ENCODE results near the gene TAS1R1.

TAS1R1 gene
- total RNA-seq: 0 to 0.09 (median 0) reads per million in 18 experiments

DNA sequence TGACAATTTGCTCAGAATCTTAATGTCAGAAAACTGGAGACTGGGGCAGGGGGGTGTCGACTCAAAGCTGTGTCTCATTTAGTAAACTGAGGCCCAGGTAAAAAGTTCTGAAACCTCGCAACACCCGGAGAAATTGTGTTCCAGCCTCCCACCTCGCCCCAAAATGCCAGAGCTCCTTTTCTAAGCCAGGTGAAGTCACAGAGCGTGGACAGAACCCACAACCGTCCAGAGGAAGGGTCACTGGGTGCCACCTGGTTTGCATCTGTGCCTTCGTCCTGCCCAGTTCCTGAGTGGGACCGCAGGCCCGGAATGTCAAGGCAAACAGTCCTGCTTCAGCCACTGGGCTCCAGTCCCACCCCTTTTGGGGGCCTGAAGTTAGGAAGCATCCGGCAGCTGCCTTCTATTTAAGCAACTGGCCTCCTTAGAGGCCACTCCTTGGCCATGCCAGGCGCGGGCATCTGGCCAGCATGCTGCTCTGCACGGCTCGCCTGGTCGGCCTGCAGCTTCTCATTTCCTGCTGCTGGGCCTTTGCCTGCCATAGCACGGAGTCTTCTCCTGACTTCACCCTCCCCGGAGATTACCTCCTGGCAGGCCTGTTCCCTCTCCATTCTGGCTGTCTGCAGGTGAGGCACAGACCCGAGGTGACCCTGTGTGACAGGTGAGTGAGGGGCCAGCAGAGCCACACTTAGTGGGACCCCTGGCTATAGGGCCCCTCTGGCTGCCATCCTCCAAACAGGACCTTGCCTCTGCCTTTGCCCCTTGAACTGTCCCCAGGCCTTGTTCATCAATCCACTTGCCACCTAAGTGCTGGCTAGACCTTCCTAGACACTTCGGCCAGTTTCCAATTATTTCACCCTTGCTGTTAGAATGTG, at the start of gene TAS1R1:
Gene TAS1R1, plus strand, starts transcription at position 401 of the 872 bp plus-strand sequence. Its CDS starts 67 bp downstream, at position 468.
- DNase-seq: no peak

DNA sequence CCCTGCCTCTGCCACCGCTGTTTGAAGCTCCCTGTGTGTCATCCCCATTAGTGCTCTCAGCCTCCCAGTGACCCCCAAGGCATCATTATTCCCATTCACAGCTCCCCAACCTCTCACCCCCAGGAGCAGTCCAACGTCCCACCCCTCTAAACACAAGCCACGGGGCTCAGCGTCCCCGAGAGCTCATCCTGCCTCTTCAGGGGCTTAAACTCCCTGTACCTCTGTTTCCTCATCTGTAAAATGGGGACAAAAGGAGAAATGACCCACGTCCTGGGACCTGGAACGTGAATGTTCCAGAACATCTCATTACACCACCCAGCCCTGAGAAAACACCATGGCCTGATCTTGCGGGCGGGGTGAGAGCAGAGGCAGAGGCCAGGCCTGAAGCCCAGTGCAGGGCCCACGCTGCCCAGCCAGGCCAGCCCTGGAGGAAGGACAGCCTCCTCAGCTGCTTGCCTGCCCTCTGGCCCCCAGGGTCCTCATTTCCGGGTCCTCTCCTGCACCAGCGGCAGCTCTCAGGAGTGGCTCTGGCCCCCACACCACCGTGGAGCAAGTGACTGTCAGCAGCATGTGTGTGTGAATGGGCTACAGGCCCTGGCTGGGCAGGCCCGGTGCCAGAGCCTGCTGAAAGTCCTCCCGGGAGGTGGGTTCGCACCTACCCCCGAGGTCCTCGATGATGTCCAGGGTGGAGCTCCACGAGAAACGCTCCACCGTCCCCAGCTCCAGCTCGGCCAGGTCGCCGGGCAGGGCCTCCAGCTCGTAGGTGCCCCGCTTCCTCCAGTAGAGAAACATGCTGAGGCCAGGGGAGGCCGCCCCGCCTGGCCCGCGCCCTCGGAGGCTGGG, 49.5 kb upstream of the TAS1R1 start:
- DNase-seq: no peak

DNA sequence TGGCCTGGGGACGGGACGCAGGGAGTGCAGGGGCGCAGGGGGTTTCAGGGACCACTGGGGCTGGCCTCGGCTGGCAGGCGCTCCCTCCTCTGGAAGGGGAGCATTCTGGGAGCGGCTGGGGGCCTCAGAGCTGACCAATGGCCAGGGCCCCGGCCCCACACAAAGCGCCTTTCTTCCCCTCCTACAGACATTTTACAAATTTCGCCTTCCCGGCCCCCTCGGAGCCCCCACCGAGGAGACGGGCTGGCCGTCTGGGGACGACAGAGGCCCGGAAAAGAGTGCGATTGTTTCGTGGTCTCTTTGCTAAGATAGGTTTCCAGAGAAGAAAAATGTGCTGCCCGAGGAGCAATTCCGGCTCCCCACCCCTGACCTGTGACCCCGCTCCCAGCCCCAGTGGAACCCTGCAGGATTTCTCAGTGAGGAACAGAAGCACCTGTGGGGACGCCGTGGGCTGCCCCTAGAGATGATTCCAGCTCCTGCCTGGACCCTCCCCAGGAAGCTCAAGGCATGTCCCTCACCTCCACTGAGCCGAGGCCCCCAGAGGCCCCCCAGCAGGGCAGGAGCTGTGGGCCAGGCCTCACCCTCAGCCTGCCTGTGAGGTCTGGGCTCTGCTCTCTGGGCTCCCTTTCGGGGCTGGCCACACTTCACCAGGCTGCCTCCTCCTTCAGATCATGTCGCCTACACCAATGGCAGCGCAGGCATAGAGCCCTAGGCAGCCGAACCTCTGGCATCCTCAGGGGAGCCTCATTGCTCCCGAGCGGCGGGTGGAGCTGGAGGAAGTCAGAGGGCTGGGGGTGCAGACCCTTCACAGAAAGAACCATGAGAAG, 48.7 kb upstream of the TAS1R1 start:
- no peak for DNase-seq

DNA sequence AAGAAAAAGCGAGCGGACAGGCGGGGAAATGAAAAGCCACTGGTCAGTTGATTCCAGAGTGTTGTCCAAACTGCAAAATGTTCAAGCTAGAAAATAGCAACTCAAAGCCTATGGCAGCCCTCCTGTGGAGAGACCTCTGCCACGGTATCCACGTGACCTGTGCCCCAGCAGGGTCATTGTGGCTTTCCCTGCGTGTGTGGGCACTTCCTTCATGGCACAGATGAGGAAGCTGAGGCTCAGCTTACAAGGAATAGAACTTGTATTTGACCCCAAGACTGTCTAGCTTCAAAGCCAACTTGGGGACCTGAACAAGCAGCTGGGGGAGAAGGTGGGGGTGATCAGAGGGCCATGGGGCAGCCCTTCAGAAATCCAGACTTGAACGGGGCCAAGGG, 48.1 kb upstream of the TAS1R1 start:
- DNase-seq: peak; percentile 72 to 87

DNA sequence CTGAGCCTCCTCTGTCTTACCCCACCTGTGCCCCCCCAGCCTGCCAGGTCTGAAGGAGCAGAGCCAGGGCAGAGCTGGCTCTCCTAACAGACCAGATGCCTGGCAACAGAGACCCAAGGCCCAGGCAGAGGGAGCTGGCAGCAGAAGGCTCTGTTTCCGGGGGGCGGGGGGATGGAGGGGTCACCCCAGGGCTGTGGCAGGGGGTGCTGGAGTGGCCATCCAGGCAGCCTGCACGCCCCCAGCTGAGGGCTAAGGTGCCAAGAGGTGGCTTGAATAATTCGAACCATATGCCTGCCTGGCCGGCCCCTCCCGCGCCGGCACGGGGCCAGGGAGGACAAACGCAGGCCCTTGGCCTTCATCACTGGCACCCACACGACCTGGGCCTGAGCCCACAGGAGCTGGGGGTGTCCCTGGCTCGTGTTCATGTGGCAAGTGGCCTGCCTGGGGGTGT, 47.6 kb upstream of the TAS1R1 start:
- DNase-seq: no peak

DNA sequence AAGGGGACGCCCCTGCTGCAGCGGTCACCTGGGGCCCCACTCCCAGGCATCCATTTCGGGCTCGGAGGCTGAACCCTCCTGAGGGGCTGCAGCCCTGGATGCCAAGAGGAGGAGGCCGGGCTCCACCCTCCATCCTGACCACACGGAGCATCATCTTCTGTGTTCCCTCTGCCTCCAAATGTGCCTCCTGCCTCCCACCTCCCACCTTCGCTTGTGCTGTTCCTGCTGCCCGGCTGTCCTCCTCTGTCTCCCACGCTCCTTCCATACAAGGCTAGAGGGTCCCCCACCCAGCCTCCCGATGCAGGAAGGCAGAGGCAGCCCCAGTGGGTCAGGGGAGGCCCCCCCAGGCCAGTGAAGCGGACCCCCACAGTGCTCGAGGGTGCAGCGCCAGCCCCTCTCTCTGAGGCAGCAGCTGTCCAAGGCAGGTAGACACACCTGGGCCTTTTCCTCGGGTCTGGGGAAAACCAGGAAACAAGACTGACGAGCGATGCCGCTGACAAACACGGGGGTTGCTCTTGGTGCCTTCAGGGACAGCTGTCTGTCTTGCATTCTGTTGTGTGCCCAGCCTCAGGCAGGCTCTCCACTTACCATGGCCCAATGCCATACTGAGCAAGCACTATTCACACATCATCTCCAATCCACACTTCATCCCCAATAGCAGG, 46.8 kb upstream of the TAS1R1 start:
- DNase-seq: no peak

DNA sequence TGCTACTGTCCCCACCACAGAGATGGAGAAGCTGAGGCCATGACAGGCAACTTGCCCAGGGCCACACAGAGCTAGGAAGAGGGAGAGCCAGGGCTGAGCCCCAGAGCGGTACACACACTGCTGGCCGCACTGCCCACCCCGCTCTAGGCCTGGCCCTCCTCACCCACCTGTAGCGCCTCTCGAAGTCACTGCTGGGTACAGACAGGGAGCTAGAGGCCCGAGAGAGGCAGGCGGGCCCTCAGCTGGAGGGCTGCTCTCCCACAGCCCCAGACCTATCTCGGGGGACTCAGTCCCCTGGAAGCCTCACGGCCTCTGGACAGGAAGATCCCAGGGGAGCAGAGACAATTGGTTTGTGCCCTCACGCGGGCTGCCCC, 46.3 kb upstream of the TAS1R1 start:
- no peak for DNase-seq

DNA sequence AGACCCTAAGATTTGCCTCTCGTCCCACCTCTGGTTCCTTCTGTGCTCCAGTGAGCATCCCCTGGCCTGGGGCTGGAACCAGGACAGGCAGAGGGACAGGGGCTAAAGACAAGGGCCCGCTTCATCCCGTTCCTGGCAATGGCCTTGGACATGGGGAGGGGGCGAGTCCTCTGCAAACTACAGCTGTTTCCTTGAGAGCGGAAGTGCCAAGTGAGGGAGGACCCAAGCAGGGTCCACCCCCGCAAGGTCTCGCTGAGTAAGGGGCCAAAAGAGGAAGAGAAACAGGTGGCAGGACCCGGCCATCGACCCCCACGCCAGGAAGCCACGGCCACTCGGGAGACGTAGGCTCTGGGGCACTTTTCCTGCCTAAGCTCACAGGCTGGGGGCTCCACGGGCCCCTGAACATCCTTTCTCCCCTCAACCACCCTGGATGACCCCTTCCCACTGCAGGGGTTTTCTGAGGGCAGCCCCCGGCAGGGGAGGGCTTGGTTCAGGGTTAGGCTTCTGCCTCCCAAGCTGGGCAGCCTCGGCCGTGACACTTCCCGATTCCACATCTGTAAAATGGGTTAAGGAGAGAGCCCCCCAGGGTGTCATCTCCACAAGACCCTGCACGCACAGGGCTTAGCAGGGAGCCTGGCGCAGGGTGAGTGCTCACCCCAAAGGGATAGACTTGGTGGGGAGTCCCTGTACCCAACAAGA, 45.7 kb upstream of the TAS1R1 start:
- DNase-seq: peak; percentile 12 to 61

DNA sequence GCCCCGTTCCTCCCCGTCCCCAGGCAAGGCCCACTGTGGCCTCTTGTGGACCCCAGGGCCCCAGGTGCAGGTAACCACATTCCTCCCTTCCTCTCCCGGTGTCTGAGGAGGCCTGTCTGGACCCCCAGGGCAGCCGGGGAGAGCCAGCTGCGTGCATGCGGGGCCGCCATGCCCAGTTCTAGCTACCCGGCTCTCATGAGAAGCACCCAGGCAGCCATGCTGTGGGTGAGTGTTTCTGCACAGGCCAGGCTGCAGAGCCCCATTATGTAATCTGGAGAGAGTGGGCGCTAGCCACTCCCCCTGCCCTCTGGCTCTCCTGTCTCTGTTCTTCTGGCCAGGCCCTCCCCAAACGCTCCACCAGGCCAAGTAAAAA, 45.2 kb upstream of the TAS1R1 start:
- DNase-seq: peak; percentile 87 to 94

DNA sequence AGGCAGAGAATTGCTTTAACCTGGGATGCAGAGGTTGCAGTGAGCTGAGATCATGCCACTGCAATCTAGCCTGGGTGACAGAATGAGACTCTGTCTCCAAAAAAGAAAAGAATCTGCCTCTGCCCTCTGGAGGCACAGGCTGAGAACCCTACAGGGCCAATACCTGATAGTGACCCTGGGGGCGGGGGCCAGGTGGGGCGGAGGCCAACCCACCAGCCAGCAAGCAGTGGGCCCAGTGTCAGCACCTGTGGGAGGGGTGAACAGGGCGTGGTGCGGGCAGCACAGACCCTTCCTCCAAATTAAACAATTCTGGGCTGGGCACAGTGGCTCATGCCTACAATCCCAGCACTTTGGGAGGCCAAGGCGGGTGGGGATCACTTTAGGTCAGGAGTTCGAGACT, 44.6 kb upstream of the TAS1R1 start:
- no peak for DNase-seq

DNA sequence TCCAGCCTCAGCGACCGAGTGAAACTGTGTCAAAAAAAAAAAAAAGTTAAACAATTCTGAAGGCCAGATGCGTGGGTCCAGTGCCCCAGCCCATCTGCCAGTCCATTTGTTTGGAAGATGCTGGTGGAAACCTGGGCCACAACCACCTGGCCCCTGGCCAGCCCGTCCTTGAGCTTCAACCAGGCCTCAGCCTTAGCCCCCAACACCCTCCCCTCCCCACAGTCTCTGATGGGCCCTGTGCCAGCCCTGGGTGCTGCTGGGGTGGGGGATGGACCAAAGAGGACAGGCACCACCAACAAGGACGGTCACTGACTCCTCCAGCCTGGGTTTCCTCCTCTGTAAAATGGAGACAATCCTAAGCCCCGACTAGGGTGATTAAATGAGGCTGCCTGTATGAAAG, 44.1 kb upstream of the TAS1R1 start:
- no peak for DNase-seq

DNA sequence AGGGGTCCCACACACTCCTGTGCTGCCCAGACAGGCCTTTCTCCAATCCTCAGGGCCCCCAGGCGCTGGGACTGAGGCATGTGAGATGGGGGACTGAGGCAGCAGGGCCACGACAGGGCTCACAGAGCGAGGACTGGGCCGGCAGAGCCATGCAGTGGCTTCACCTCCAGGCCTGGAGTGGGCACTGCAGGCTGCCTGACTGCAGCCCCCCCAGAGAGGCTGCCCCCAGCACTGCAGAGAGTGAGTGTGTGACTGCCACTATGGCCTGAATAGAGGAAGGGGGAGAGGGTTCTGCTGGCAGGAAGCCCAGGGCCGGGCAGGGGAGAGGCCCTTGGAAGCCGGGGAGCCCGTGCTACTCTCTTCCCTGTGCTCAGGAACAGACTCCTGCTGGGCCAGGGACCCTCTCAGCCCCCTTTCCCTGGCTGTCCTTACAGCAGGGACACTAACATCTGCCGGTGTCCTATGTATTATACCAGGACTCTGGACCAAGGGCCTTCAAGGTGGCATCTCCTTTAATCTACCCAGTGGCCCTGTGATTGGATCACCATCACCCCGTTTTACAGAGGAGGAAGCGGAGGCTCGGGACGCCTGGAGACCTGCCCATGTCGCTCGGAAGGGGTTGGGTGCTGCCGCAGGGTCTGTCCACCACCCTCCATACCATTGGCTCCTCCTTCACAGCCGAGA, 43.4 kb upstream of the TAS1R1 start:
- DNase-seq: no peak

DNA sequence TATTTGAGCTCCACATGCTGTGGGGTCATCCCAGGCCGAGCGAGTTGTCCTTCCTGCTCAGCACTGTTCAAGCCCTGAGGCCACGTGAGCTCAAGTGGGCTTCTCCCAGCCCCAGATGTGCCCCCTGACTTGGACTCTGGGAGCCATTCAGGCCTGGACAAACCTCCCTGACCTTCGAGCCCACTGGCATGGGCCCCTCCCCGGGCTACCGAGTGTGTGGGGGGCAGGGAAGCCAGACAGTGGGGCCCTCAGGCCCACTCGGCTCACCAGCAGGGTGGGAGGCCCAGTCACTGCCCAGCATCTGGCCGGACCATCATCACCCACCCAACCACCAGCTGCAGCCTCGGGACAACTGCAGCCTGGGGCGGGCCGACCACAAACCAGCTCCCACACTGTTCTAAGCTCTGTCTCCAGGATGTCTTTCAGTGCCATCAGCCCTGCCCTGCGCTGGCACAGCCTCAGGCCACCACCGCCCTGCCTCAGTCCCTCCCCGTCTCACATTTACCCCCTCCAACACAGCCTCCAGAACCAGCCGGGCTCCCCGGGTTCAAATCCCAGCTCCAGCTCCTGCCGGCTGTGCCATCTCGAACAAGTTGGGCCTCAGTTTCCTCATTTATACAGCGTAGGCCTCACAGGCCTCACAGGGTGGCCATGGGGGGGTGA, 42.7 kb upstream of the TAS1R1 start:
- no peak for DNase-seq

DNA sequence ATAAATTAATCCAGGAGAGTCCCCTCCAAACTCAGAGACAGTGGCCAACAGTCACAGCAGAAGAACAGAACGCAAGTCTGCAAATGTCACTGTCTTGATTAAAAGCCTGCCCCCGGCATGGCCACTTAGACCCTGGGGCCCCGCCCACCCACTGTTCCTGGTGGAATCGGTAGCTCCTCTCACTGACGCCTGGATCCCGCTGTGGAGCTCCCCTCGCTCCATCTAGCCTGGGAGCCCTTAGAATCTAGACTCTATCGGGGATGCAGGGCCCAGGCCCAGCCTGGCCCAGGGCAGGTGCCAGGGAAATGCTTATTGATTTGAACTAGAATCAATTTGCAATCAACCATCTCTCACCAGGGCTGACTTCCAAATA, 42.2 kb upstream of the TAS1R1 start:
- DNase-seq: no peak

DNA sequence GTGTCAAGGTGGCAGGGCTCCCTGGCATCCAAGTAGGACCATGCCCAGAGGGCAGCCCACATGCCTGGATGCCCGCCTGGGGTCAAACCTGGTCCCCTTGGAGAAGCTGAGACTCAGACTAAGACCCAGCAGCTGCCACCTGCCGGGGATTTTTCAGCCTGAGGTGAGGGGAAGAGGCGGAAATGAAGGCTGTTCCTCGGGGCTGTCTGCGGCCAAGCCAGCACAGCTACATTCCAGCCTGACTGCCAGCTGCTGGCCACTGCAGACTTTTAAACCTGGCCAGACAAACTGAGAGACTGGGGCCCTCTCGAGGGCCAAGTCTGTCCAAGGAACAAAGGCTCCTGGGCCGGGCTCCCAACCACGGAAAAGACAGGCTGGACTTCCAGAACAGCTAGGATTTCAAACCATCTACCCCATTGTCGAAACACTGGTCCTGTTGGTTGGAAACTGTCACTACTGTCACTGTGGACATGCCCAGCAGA, 41.7 kb upstream of the TAS1R1 start:
- no peak for DNase-seq

DNA sequence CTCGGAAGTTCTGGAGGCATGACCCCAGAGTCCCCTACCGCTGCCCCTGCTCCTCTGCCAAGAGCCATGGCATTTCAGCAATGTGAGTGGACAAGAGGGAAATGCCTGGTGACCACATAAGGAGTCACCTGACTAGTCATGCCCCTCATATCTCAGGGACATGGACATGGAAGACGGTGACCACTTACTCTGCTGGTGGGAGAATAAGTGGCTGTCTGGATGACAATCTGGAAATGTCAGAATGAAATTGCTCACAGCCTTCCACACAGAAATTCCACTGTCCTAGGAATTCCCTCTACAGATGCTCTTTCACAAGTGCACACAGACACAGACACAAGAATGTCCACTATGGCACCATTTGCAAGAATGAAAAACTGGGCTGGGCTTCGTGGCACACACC, 39.3 kb upstream of the TAS1R1 start:
- DNase-seq: no peak

DNA sequence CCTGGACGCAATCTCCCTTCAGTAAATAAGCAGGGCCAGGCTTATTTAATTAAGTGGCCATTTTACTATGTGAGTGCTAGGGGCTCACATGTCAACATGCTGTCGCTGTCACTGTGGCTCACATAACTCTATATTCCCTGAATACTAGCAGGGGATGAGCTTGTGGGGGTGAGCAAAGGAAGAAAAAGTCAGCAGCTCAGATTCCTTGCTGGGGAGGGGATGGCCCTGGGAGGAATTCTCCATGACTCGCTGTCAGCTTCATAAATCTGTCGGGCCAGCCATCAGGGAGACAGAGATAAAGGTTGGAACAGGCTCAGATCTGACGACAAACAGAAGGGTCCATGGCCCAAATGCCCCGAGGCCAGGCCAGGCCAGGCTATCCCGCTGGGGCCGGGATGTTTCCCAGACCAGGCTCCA, 37.7 kb upstream of the TAS1R1 start:
- DNase-seq: no peak

DNA sequence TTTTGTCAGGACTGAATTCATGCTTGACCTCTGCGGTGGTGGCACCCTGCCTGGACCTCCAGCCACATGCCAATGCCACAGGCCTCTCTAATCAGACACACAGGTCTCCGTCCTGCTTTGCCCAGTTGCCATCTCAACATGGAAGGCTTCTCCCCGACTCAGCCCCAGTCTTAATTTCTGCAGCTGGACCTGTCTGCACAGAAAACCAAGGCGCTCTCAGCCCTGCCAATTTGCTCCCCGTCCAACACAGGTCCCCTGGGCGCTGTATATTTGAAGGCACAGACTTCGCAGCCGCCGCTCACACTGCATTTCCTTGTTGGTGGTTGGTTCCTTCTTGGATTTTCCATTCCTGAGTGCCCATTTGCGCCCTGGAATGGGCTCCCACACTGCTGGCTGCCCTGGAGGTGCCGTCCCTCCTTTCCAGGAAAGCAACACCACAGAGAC, 35.6 kb upstream of the TAS1R1 start:
- DNase-seq: no peak

DNA sequence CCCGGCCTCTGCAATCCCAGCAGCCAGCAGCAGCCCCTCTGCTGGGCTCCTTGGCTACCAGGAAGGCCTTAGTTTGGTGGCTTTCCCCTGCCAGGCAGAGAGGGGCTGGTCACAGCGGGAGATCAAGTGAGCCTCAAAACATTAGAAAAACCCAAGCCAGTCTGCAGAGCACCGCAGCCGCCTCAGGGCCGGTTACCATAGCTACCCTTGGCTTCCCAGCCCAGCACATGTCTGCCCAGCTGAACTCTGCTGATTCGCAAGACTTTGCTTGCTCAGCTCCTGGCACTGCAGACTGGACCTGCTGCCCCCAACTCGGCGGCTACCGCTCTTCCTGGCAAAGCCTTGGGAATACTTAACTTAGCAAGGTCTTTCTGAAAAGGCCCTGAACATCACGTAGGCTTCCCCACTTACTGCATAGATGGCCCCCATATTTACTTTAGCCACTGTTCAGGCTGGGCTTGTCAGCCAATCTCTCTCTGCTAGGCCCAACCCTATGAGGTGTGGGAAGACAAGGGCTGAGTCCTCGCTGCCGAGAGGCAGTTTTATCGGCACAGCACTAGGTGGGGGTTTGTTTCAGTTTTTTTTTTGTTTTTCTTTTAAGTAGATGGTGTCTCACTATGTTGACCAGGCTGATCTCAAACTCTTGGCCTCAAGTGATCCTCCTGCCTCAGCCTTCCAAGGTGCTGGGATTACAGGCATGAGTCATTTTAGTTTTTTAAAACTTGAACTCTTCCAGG, 35.0 kb upstream of the TAS1R1 start:
- no peak for DNase-seq

DNA sequence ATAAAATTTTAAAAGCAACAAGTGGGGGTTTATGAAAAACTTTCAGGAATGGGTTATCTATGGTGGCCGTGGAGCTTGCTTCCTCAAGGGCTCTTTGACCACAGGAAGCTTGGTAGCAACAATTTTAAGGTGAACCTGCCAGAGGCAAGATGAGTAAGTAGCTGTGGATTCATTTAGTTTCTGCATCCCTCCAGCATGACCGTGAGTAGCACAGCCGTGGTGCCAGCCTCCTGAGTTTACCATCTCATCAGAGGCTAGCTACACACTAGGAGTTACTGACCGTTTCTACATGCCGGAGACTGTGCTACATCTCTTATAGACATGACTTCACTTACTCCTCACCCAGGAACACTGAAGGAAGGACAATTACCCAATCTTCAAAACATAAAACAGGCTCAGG, 33.6 kb upstream of the TAS1R1 start:
- DNase-seq: no peak
